RWPE2 (cell line): ENCODE data around the gene PDCD1LG2.

Source experiments
- ATAC-seq: fragments of 200-7000 bp; cut with Tn5 transposase; 3 replicates; pipeline ENCODE4 v1.9.1; 2021; ENCODE audit warnings: low read depth
- DNase-seq: peaks from one replicate; pipeline ENCODE4 v3.0.0-alpha.2; 2020; ENCODE audit warnings: low spot score
- H3K27ac ChIP-seq: fragments of 450-650 bp; 2 replicates; pipeline ENCODE4 v1.5.1; 2017; ENCODE audit warnings: mild to moderate bottlenecking; ENCODE audit not compliant: poor library complexity, severe bottlenecking
- H3K27me3 ChIP-seq: fragments of 250-450 bp; sonication (Bioruptor Pico); 2 replicates; pipeline ENCODE4 v1.5.1; 2021; ENCODE audit warnings: mild to moderate bottlenecking, moderate library complexity; ENCODE audit not compliant: insufficient read depth, poor library complexity, severe bottlenecking
- H3K36me3 ChIP-seq: fragments of 250-450 bp; sonication (Bioruptor Pico); 2 replicates; pipeline ENCODE4 v1.5.1; 2020; ENCODE audit warnings: low read depth, mild to moderate bottlenecking, moderate library complexity
- H3K4me1 ChIP-seq: fragments of 250-450 bp; sonication (Bioruptor Pico); 2 replicates; pipeline ENCODE4 v1.5.1; 2021; ENCODE audit warnings: mild to moderate bottlenecking, moderate library complexity; ENCODE audit not compliant: insufficient read depth, poor library complexity, severe bottlenecking
- H3K4me3 ChIP-seq: fragments of 250-450 bp; sonication (Bioruptor Pico); 2 replicates; pipeline ENCODE4 v1.5.1; 2021; ENCODE audit warnings: mild to moderate bottlenecking, moderate library complexity; ENCODE audit not compliant: severe bottlenecking
- H3K9me3 ChIP-seq: fragments of 250-450 bp; sonication (Bioruptor Pico); 2 replicates; pipeline ENCODE4 v1.5.1; 2021; ENCODE audit warnings: mild to moderate bottlenecking, moderate library complexity; ENCODE audit not compliant: severe bottlenecking
- TF ChIP-seq, protein P1 (sequence below): fragments of 450-650 bp; IDR thresholded peaks from one replicate; pipeline ENCODE4 v1.5.1; 2017; ENCODE audit warnings: mild to moderate bottlenecking, moderate library complexity; ENCODE audit not compliant: poor library complexity, severe bottlenecking

Gene PDCD1LG2

DNA sequence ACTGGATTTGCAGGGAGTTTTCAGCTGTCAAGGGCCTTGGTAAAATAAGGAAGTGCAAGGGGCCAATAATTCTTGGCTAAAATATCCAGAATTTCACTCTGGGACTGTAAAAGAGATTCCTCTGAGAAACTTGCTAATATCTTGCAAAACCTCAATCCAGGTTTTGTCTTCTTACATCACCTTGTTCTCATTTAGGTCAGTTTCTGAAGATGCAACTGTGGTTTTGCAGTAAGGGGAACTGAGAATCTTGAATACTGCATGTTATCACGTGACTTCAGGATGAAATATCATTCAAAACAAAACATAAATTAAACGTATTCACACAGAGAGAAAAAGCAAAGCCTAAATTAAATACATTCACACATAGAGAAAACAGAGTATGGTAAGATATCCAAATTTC is 83.6 kb downstream of the PDCD1LG2 start:
- Histone ChIP-seq H3K9me3 (no peaks in the 10 kb centered on the region), H3K27ac (no peak overlapping the region), H3K36me3 (no peaks in the 10 kb centered on the region), H3K4me1 (no peaks in the 10 kb centered on the region), H3K27me3 (no peaks in the 10 kb centered on the region), H3K4me3 (no peak overlapping the region)
- no peak for DNase-seq
- ATAC-seq = no peak
- TF ChIP-seq, protein P1, sequence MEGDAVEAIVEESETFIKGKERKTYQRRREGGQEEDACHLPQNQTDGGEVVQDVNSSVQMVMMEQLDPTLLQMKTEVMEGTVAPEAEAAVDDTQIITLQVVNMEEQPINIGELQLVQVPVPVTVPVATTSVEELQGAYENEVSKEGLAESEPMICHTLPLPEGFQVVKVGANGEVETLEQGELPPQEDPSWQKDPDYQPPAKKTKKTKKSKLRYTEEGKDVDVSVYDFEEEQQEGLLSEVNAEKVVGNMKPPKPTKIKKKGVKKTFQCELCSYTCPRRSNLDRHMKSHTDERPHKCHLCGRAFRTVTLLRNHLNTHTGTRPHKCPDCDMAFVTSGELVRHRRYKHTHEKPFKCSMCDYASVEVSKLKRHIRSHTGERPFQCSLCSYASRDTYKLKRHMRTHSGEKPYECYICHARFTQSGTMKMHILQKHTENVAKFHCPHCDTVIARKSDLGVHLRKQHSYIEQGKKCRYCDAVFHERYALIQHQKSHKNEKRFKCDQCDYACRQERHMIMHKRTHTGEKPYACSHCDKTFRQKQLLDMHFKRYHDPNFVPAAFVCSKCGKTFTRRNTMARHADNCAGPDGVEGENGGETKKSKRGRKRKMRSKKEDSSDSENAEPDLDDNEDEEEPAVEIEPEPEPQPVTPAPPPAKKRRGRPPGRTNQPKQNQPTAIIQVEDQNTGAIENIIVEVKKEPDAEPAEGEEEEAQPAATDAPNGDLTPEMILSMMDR = no peak

DNA sequence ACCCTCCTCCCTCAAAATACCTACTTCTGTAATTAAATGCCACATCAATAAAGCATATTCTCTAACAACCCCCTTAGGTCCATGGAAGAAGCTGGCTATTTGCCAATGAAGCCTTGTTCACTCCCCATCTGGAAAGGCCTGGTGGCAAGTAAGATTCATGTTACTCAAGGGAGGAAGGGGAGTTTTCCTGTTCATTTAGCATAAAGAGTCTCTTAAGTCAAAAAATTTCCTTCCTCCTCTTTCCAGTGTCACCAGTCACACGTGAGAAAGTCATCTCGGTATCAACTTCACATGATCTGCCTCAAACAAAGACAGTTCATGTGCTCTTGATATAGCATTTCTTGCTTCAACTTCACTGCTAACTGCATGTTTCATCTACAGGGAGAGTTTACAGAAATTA is 85.8 kb downstream of the PDCD1LG2 start:
- H3K27ac ChIP-seq = no peak overlapping the region
- ATAC-seq = no peak
- H3K27me3 ChIP-seq = no peaks in the 10 kb centered on the region
- no peak for DNase-seq
- TF ChIP-seq, protein P1 = no peak
- no peak overlapping the region for H3K4me3 ChIP-seq
- no peaks in the 10 kb centered on the region for H3K9me3 ChIP-seq
- no peaks in the 10 kb centered on the region for H3K4me1 ChIP-seq
- no peaks in the 10 kb centered on the region for H3K36me3 ChIP-seq

DNA sequence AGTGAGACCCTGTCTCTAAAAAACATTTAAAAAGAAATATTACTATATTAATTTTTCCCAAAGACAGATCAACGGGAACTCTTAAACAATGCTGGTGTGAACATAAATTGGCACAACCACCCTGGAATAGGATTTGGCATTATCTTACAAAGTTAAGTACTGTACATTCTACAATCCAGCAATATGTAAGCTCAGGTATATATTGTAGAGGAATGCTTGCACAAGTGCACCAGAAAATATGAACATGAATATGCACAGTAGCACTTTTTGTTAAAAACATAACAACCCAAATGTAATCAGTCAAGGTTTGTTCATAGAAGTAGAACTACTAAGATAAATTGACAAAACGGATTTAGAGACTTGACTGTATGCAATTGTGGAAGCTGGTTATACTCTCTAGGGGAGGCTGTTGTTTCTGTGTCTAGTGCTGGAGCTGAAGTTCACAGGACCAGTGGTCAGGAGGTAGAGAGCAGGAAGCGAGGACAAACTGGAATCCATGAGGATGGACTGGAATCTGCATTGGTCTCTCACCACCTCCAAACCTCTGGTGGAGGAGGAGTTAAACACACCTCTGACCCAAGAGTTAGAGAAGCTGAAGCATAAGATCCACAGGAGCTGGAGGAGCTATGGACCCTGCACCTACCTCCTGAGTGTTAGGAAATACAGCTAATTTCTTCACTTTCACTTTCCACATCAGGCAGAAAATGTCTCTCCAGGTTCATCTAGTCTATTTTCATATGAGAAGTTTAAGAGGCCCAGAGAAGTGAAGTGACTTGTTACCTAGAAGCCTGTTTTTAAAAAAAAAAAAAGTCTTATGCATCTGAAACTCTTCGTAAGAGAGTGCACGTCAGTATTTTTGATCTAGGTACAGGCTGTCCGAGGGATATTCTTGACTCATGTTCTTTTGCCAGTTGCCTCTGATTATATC is 98.2 kb downstream of the PDCD1LG2 start:
- no peaks in the 10 kb centered on the region for H3K27me3 ChIP-seq
- no peaks in the 10 kb centered on the region for H3K9me3 ChIP-seq
- TF ChIP-seq, protein P1 = no peak
- no peaks in the 10 kb centered on the region for H3K4me1 ChIP-seq
- peak overlapping the region; percentile 18 for H3K4me3 ChIP-seq
- no peak overlapping the region for H3K27ac ChIP-seq
- no peak for DNase-seq
- no peaks in the 10 kb centered on the region for H3K36me3 ChIP-seq
- ATAC-seq = peak; percentile 72

DNA sequence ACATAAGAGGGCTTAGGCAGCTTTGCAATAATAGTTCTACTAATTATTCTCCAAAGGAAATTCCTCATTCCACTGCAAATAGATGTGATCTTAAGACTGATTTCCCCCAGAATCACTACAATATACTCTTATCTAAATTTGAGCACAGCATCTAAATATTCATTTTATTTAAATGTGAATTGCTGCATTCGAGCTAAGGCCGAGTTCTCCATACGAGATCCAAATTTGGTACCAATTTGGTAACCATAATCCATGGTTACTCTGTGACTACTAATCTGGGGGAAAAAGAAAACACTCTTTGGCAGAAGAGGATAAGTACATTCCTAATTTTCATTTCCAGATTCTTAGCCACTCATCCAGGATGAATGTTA is 98.9 kb downstream of the PDCD1LG2 start:
- Histone ChIP-seq H3K27ac (no peak overlapping the region), H3K4me3 (peak overlapping the region; percentile 18), H3K27me3 (no peaks in the 10 kb centered on the region), H3K36me3 (no peaks in the 10 kb centered on the region), H3K4me1 (no peaks in the 10 kb centered on the region), H3K9me3 (no peaks in the 10 kb centered on the region)
- DNase-seq = no peak
- ATAC-seq = no peak
- TF ChIP-seq, protein P1 = no peak

DNA sequence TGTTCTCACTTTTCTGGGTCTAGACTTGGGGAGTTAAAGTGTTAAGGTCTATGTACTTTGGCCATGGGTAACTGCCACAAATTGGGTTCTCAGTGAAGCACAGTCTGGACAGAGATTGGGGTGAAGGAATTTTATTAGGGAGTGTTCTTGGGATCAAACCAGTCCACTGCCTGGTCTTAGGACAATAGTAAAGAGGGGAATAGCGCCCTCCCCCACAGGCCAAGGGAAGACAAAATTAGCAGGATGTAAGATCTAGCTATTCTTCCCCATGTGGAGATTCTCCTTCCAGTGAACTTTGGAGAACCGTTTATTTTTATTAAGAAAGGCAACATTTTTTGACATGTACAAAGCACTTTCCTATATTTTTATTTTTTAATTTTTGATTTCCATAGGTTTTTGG is 100.2 kb downstream of the PDCD1LG2 start:
- H3K4me1 ChIP-seq = no peaks in the 10 kb centered on the region
- H3K27ac ChIP-seq = no peak overlapping the region
- H3K4me3 ChIP-seq = no peak overlapping the region
- H3K9me3 ChIP-seq = no peaks in the 10 kb centered on the region
- TF ChIP-seq, protein P1 = peak; percentile 10
- no peaks in the 10 kb centered on the region for H3K27me3 ChIP-seq
- H3K36me3 ChIP-seq = no peaks in the 10 kb centered on the region
- ATAC-seq = no peak
- no peak for DNase-seq
